ENCODE data around the gene SYN1. TPM values are rescaled to one million over a fixed set of nuclear protein-coding genes. Genes with fewer than 3 reads are reported as not detected.

Gene SYN1
- polyA plus RNA-seq, 1 of the 3 experiments (the other 2 are of a cell fraction) = 0.08 TPM

- DNase-seq = no peak
- Histone ChIP-seq H3K9me2 (no peaks in the 10 kb centered on the region), H3K27ac (ENCODE audit: low read depth in 2 of 2, low read length in 1 of 2) (no peak overlapping the region), H3K9me3 (no peaks in the 10 kb centered on the region), H3K4me1 (ENCODE audit: control insufficient read depth in 1 of 2, insufficient read depth in 2 of 2, low read depth in 1 of 2, low read length in 1 of 2) (peaks cover 0 to 2% of the 10 kb centered on the region in 2 experiments; a peak in 1 of 4 replicates), H4K20me1 (ENCODE audit: insufficient read depth) (no peaks in the 10 kb centered on the region), H2AFZ (ENCODE audit: low read depth) (no peak overlapping the region), H3K9ac (no peak overlapping the region), H3K79me2 (ENCODE audit: insufficient read depth) (peaks cover 13% of the 10 kb centered on the region; the same call in 1 of the 2 replicates), H3K4me2 (no peak overlapping the region), H3K36me3 (replicated peaks in 1 of 2; ENCODE audit: control insufficient read depth in 1 of 2, insufficient read depth in 2 of 2, low read length in 1 of 2) (peaks cover 0 to 2% of the 10 kb centered on the region in 2 experiments), H3K4me3 (ENCODE audit: low read depth in 2 of 2, low read length in 1 of 2) (no peak overlapping the region), H3K27me3 (ENCODE audit: insufficient read depth) (no peaks in the 10 kb centered on the region), H3F3A (replicated peaks; ENCODE audit: insufficient read depth) (peaks cover 8% of the 10 kb centered on the region)
- ChIA-PET CTCF (interaction anchor here (0.6 to 1.6 kb wide), 2 partner anchors 58 to 394 kb away, joined by 3 to 5 read pairs; no protein-coding TSS in a partner anchor), POLR2A (interaction anchor here (0.6 kb wide), 1 partner anchor 37 kb away, joined by 3 read pairs; no protein-coding TSS in a partner anchor)
- WGBS (ENCODE audit: low lambda C conversion rate) = 74% methylated on average over 6 of the region's 11 CpGs
- TF ChIP-seq RCOR1 (IDR thresholded peaks at IDR 0.05; ENCODE audit: low read length) (no peak), GABPA (IDR thresholded peaks at IDR 0.05; ENCODE audit: low read depth) (no peak), FOXM1 (IDR thresholded peaks at IDR 0.05; ENCODE audit: low read depth) (no peak), TCF12 (IDR thresholded peaks at IDR 0.05) (no peak)
Observed at GRCh38 chrX:47586043-47586787, 33.4 kb downstream of the SYN1 start.

DNA sequence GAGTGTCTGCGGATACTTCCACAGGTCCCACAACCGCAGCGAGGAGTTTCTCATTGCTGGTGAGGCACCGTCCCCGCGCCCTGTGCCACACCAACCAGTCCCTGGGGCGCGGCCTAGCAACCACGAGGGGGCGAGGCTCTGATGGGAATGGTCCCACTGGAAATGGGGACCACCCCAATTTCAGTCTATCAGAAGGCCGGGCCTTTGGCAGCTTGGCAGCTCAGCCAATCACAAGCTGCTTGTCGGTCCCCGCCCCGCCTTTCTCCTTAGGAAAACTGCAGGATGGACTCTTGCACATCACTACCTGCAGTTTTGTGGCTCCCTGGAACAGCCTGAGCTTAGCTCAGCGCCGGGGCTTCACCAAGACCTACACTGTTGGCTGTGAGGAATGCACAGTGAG is 34.4 kb downstream of the SYN1 start:
- Histone ChIP-seq H3K9me3 (no peaks in the 10 kb centered on the region), H3K4me3 (ENCODE audit: low read depth in 2 of 2, low read length in 1 of 2) (no peak overlapping the region), H2AFZ (ENCODE audit: low read depth) (no peak overlapping the region), H4K20me1 (ENCODE audit: insufficient read depth) (no peaks in the 10 kb centered on the region), H3K4me1 (ENCODE audit: control insufficient read depth in 1 of 2, insufficient read depth in 2 of 2, low read depth in 1 of 2, low read length in 1 of 2) (peaks cover 0 to 2% of the 10 kb centered on the region in 2 experiments; a peak in 1 of 4 replicates), H3K9me2 (no peaks in the 10 kb centered on the region), H3F3A (replicated peaks; ENCODE audit: insufficient read depth) (peaks cover 8% of the 10 kb centered on the region), H3K27me3 (ENCODE audit: insufficient read depth) (no peaks in the 10 kb centered on the region), H3K9ac (no peak overlapping the region), H3K36me3 (replicated peaks in 1 of 2; ENCODE audit: control insufficient read depth in 1 of 2, insufficient read depth in 2 of 2, low read length in 1 of 2) (peaks cover 0 to 2% of the 10 kb centered on the region in 2 experiments), H3K27ac (ENCODE audit: low read depth in 2 of 2, low read length in 1 of 2) (no peak overlapping the region), H3K79me2 (ENCODE audit: insufficient read depth) (peaks cover 13% of the 10 kb centered on the region; the same call in 1 of the 2 replicates), H3K4me2 (no peak overlapping the region)
- ChIA-PET CTCF (no interaction called here), POLR2A (no interaction called here)
- TF ChIP-seq EZH2phosphoT487 (IDR thresholded peaks at IDR 0.05; ENCODE audit: borderline replicate concordance, low read depth) (no peak), RFX5 (IDR thresholded peaks at IDR 0.05; ENCODE audit: low read length) (no peak), IRF3 (IDR thresholded peaks at IDR 0.05; ENCODE audit: low read depth, low read length) (no peak), ELF1 (IDR thresholded peaks at IDR 0.05) (no peak), MEF2A (IDR thresholded peaks at IDR 0.05; ENCODE audit: borderline replicate concordance, low read depth) (no peak), FOXJ3 (CRISPR knock-in tag; IDR thresholded peaks at IDR 0.05) (no peak), RAD21 (IDR thresholded peaks at IDR 0.05; ENCODE audit: low read length) (no peak), NFIC (IDR thresholded peaks at IDR 0.05; ENCODE audit: borderline replicate concordance) (no peak), RXRA (IDR thresholded peaks at IDR 0.05; ENCODE audit: borderline replicate concordance, low read depth) (no peak), NRF1 (IDR thresholded peaks at IDR 0.05; ENCODE audit: low read depth, low read length) (no peak)
- 77% methylated on average over 7 of the region's 16 CpGs for WGBS (ENCODE audit: low lambda C conversion rate)
- DNase-seq = no peak
